Small intestine (tissue), 7 donors: Measurements from ENCODE around the gene CCDC17. TPM values are rescaled to one million over a fixed set of nuclear protein-coding genes. Genes with fewer than 3 reads are reported as not detected.

ENCODE experiments used
- DNase-seq, 2 donors: peaks; one replicate each; pipeline versions ENCODE4 v3.0.0 to v3.0.0-alpha.2; 2013
- FAIRE-seq: peaks from 2 replicates; lab custom pipeline; 2012; peaks lifted over from hg19 to GRCh38; lab: Jason Lieb, UNC
- H3K27ac ChIP-seq, 3 donors: one replicate each; pipeline ENCODE4 v1.5.1; 2013; ENCODE audit warnings: low read length in 2 of 3, mild to moderate bottlenecking in 2 of 3, control low read depth in 1 of 3, inconsistent platforms in 1 of 3, low read depth in 1 of 3, moderate library complexity in 1 of 3
- H3K27me3 ChIP-seq, 3 donors: one replicate each; pipeline ENCODE4 v1.6.1; 2013; ENCODE audit warnings: low read length in 3 of 3, inconsistent platforms in 1 of 3; ENCODE audit not compliant: control insufficient read depth in 3 of 3, insufficient read depth in 3 of 3
- H3K36me3 ChIP-seq, 3 donors: one replicate each; pipeline ENCODE4 v1.6.1; 2013; ENCODE audit warnings: low read length in 3 of 3, inconsistent platforms in 1 of 3, low read depth in 1 of 3, mild to moderate bottlenecking in 1 of 3, moderate library complexity in 1 of 3; ENCODE audit not compliant: control insufficient read depth in 3 of 3, insufficient read depth in 2 of 3
- H3K4me1 ChIP-seq, 3 donors: one replicate each; pipeline ENCODE4 v1.6.1; 2013; ENCODE audit warnings: low read length in 2 of 3, inconsistent platforms in 1 of 3, low read depth in 1 of 3, mild to moderate bottlenecking in 1 of 3, moderate library complexity in 1 of 3; ENCODE audit not compliant: control insufficient read depth in 3 of 3, insufficient read depth in 2 of 3
- H3K4me3 ChIP-seq, 3 donors: one replicate each; pipeline ENCODE4 v1.5.1; 2013; ENCODE audit warnings: low read length in 3 of 3, control low read depth in 1 of 3, inconsistent platforms in 1 of 3, low read depth in 1 of 3, mild to moderate bottlenecking in 1 of 3, moderate library complexity in 1 of 3
- H3K9me3 ChIP-seq, 2 donors: one replicate each; pipeline ENCODE4 v1.6.1; 2013; ENCODE audit warnings: low read depth in 1 of 2, low read length in 1 of 2; ENCODE audit not compliant: control insufficient read depth in 2 of 2, insufficient read depth in 1 of 2
- WGBS, 3 donors: extraction: QIAGEN DNeasy Blood & Tissue Kit; methylation state at CpG; one replicate each; pipeline ENCODE4 v1.1.7; 2013; 5-methylcytosine and 5-hydroxymethylcytosine counted together
- polyA plus RNA-seq, 4 donors: library from polyadenylated mRNA; stranded (reverse) in 3 of 4; unstranded in 1 of 4; fragments of 200-250 nt in 3 of 4; fragments of 120-200 nt in 1 of 4; gene quantifications; one replicate each; pipeline versions ENCODE4 v1.2.1 to v1.2.3, GENCODE V29; 2013
- donor health status: healthy with polysubstance abuse.
- donor health status: control.
- donor health status: control.
- donor health status: Bipolar disorder and iron deficiency.
- donor health status: healthy.

CCDC17 gene
- polyA plus RNA-seq, 4 donors: 0.66 to 8.3 (median 3.3) TPM

- peaks cover 0 to 3% (median 0%) of the 10 kb centered on the region in 3 donors for H3K36me3 ChIP-seq
- no peaks in the 10 kb centered on the region for H3K27me3 ChIP-seq
- no peaks in the 10 kb centered on the region for H3K9me3 ChIP-seq
- peak within 1 kb of the TSS; percentile 83 to 96 (median 96) for H3K27ac ChIP-seq
- WGBS, 3 donors: 0% methylated on average over 37 to 40 of the region's 41 CpGs
- peak within 1 kb of the TSS; percentile 61 to 97 (median 86) for H3K4me3 ChIP-seq
- H3K4me1 ChIP-seq: peaks cover 0 to 15% (median 8%) of the 10 kb centered on the region in 3 donors
- FAIRE-seq (no peak), DNase-seq (peak; percentile 88 to 95)
Measured at GRCh38 chr1:45583666-45584350, 40.0 kb downstream of the CCDC17 start, which contains the start of gene NASP. Gene NASP (plus strand): TSS chr1:45584041. CDS start chr1:45584147, 106 bp downstream.

- 0% methylated on average over 19 of the region's 19 CpGs for WGBS, 3 donors
- FAIRE-seq (no peak), DNase-seq (peak; percentile 98)
- no peaks in the 10 kb centered on the region for H3K27me3 ChIP-seq
- H3K9me3 ChIP-seq: no peaks in the 10 kb centered on the region
- H3K27ac ChIP-seq: peak overlapping the region; percentile 83 to 96 (median 96)
- peaks cover 0 to 3% (median 0%) of the 10 kb centered on the region in 3 donors for H3K36me3 ChIP-seq
- peaks cover 0 to 15% (median 8%) of the 10 kb centered on the region in 3 donors for H3K4me1 ChIP-seq
- H3K4me3 ChIP-seq: peak overlapping the region; percentile 61 to 97 (median 86)
Measured at GRCh38 chr1:45583264-45583665, 40.6 kb downstream of the CCDC17 start.

DNA sequence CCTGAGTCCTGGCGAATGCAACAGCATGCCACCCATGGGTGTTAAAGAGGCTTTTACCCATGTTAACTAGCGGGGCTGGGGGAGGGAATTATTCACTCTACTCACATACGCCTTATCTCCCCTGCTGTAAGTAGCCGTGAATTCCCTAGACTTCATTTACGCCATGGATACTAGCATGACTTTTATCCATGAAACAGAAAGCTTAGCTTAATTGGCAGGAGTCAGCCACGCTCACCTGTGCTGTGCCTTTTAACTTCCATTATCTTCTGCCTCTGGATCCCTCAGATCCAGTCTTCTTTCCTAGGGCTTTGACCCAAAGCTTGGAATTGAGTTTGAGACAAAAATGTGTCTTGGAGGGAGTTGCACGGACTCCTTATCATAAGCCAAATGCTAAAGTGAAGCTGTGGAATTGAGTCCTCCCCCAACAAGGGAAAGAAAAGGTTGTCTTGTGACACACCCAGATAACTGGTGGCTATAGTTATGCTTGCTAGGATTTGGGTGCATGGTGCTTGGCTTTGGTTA, 49.7 kb downstream of the CCDC17 start:
- no peak for FAIRE-seq
- 89 to 93% (median 89%) methylated on average over 7 of the region's 7 CpGs for WGBS, 3 donors

DNA sequence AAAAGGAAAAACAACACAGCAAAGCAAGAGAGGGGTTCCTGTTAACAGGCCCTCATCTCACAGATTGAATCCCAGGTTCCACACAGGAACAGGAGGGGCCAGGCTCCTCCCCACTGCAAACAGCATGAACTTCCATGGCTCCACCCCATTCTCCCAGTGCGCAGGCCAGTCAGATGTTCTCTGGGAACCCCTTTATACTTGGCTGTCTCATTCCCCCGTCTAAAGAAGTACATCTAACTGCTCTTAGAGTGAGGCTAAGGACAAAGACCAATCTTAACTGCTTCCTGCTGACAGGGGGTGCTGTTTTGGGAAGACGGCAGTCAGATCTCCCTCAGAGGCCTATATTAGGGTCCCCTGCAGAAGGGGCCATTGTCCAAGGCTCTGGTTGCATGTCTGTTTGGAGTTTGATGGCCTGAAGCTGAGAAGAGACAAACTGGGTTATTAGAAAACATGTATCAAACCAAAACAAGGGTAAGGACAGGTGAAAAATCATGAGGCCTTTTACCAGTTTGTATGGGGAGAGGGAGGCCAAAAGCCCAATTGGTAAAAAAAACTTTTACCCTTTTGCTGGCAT, 50.5 kb downstream of the CCDC17 start:
- peak in 1 of 2 donors; percentile 19 for DNase-seq
- H3K36me3 ChIP-seq: peaks cover 5 to 29% (median 9%) of the 10 kb centered on the region in 3 donors
- no peaks in the 10 kb centered on the region for H3K9me3 ChIP-seq
- no peaks in the 10 kb centered on the region for H3K27me3 ChIP-seq
- H3K4me3 ChIP-seq: no peak overlapping the region
- 52 to 66% (median 56%) methylated on average over 3 of the region's 3 CpGs for WGBS, 3 donors
- no peaks in the 10 kb centered on the region for H3K4me1 ChIP-seq
- FAIRE-seq: no peak
- no peak overlapping the region for H3K27ac ChIP-seq

More for the DNA sequence above, 49.7 kb downstream of the CCDC17 start:
- no peak overlapping the region for H3K27ac ChIP-seq
- H3K36me3 ChIP-seq: peaks cover 4 to 20% (median 6%) of the 10 kb centered on the region in 3 donors
- H3K4me3 ChIP-seq: no peak overlapping the region
- H3K27me3 ChIP-seq: no peaks in the 10 kb centered on the region
- DNase-seq: no peak
- no peaks in the 10 kb centered on the region for H3K9me3 ChIP-seq
- no peaks in the 10 kb centered on the region for H3K4me1 ChIP-seq

DNA sequence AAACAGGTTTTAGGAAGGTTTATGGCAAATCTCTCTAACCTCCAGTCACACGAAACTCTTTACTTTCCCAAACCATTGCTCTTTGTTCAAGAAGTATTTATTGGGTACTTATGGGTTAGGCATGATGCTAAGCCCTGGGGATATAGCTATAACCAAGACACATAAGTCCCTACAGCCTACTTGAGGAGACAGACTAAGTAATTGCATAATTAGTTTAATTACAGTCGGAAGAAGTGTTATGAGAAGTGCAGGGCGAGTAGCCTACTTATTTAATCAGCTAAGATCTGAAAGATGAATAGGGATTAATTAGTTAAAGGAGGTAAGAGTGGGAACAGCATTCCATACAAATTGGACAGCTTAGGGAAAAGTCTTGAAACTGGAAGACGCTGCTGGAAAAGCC, 53.2 kb downstream of the CCDC17 start:
- Histone ChIP-seq H3K27me3 (no peaks in the 10 kb centered on the region), H3K36me3 (peaks cover 9 to 55% (median 12%) of the 10 kb centered on the region in 3 donors), H3K4me3 (no peak overlapping the region), H3K4me1 (peaks cover 0 to 5% (median 0%) of the 10 kb centered on the region in 3 donors), H3K27ac (no peak overlapping the region), H3K9me3 (no peaks in the 10 kb centered on the region)
- WGBS, 3 donors: 81 to 86% (median 84%) methylated on average over 4 of the region's 4 CpGs
- FAIRE-seq: no peak
- no peak for DNase-seq

Other genes starting within 250 kb of the CCDC17 start
- gene TESK2, start 132.9 kb downstream of the CCDC17 start, polyA plus RNA-seq: 10 to 100 TPM in 3 of 4 donors, 1 to 10 TPM in 1; 5.5 to 22.1 (median 12.6) TPM
- 1 to 10 TPM in 3 of 4 donors, under 1 TPM in 1; 0.67 to 4.8 (median 1.8) TPM for gene CCDC163, start 124.0 kb downstream of the CCDC17 start, polyA plus RNA-seq
- 1 to 10 TPM; 1.3 to 8.8 (median 4.5) TPM for gene MMACHC, start 123.8 kb downstream of the CCDC17 start, polyA plus RNA-seq
- 1,000 to 10,000 TPM in 1 of 4 donors, 100 to 1,000 TPM in 3; 222 to 1,200 (median 780) TPM for gene PRDX1, start 102.2 kb downstream of the CCDC17 start, polyA plus RNA-seq
- 100 to 1,000 TPM; 241 to 636 (median 313) TPM for gene AKR1A1, start 73.2 kb downstream of the CCDC17 start, polyA plus RNA-seq
- 100 to 1,000 TPM in 2 of 4 donors, 10 to 100 TPM in 2; 46.3 to 149 (median 96.9) TPM for gene NASP, start 40.0 kb downstream of the CCDC17 start, polyA plus RNA-seq
- 100 to 1,000 TPM in 1 of 4 donors, 10 to 100 TPM in 3; 74.2 to 112 (median 95.5) TPM for gene GPBP1L1, start 62.5 kb upstream of the CCDC17 start, polyA plus RNA-seq
- 10 to 100 TPM; 13.2 to 48.7 (median 19.5) TPM for gene TMEM69, start 64.1 kb upstream of the CCDC17 start, polyA plus RNA-seq
- gene IPP, start 126.6 kb upstream of the CCDC17 start, polyA plus RNA-seq: 10 to 100 TPM in 1 of 4 donors, 1 to 10 TPM in 3; 4.2 to 21.1 (median 7.5) TPM
- 10 to 100 TPM; 23.3 to 70.2 (median 41.8) TPM for gene MAST2, start 179.6 kb upstream of the CCDC17 start, polyA plus RNA-seq